Measurements from ENCODE around the gene LIN9. TPM values are rescaled to one million over a fixed set of nuclear protein-coding genes. Genes with fewer than 3 reads are reported as not detected.
"Not testable (repeated sequence)": the region's sequence is repeated elsewhere in the genome, so short reads cannot be mapped to it uniquely, and the experiment has no call there.

Gene LIN9
- total RNA-seq, 1 donor from 2014 or later: 4.6 TPM

DNA sequence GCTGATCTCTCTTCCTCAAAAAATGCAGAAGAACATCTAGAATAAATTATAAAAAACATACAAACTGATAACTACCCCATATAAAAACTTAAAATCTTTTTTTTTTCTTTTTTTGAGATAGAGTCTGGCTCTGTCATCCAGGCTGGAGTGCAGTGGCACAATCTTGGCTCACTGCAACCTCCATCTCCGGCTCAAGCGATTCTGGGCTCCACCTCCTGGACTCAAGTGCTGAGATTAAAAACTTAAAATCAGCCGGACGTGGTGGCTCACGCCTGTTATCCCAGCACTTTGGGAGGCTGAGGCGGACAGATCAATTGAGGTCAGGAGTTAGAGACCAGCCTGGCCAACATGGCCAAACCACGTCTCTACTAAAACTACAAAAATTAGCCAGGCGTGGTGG is 31.1 kb downstream of the LIN9 start:
- no peaks in the 10 kb centered on the region for H3K4me1 Mint-ChIP-seq (ENCODE audit: unreplicated experiment)
- TF ChIP-seq, protein P1, sequence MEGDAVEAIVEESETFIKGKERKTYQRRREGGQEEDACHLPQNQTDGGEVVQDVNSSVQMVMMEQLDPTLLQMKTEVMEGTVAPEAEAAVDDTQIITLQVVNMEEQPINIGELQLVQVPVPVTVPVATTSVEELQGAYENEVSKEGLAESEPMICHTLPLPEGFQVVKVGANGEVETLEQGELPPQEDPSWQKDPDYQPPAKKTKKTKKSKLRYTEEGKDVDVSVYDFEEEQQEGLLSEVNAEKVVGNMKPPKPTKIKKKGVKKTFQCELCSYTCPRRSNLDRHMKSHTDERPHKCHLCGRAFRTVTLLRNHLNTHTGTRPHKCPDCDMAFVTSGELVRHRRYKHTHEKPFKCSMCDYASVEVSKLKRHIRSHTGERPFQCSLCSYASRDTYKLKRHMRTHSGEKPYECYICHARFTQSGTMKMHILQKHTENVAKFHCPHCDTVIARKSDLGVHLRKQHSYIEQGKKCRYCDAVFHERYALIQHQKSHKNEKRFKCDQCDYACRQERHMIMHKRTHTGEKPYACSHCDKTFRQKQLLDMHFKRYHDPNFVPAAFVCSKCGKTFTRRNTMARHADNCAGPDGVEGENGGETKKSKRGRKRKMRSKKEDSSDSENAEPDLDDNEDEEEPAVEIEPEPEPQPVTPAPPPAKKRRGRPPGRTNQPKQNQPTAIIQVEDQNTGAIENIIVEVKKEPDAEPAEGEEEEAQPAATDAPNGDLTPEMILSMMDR (IDR thresholded peaks at IDR 0.05; ENCODE audit: unreplicated experiment): no peak

DNA sequence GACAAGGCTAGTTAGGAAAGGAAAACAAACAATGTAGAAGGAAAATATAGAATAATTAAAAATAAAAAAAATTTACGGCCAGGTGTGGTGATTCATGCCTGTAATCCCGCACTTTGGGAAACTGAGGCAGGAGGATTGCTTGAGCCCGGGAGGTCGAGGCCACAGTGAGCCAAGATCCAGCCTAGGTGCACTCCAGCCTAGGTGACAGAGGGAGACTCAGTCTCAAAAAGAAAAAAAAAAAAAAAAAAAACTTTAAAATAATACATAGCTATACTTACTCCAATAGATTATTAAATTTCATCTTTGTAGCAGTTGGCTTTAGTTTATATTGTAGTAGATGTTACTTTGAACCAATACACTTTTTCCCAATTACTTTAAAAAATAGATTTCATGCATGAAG is 32.0 kb downstream of the LIN9 start:
- H3K4me3 Mint-ChIP-seq (ENCODE audit: unreplicated experiment): no peak overlapping the region
- no peaks in the 10 kb centered on the region for H3K4me1 Mint-ChIP-seq (ENCODE audit: unreplicated experiment)
- H3K9me3 Mint-ChIP-seq (ENCODE audit: unreplicated experiment): no peaks in the 10 kb centered on the region
- no peaks in the 10 kb centered on the region for H3K36me3 Mint-ChIP-seq (ENCODE audit: low read depth, unreplicated experiment)
- TF ChIP-seq, protein P1 (IDR thresholded peaks at IDR 0.05; ENCODE audit: unreplicated experiment): no peak
- no peaks in the 10 kb centered on the region for H3K27me3 Mint-ChIP-seq (ENCODE audit: unreplicated experiment)
- DNase-seq (ENCODE audit: low spot score): no peak
- H3K27ac Mint-ChIP-seq (ENCODE audit: unreplicated experiment): no peak overlapping the region

More for the DNA sequence above, 31.1 kb downstream of the LIN9 start:
- peaks cover 3% of the 10 kb centered on the region for H3K36me3 Mint-ChIP-seq (ENCODE audit: low read depth, unreplicated experiment)
- H3K27me3 Mint-ChIP-seq (ENCODE audit: unreplicated experiment): no peaks in the 10 kb centered on the region
- H3K9me3 Mint-ChIP-seq (ENCODE audit: unreplicated experiment): no peaks in the 10 kb centered on the region
- no peak overlapping the region for H3K27ac Mint-ChIP-seq (ENCODE audit: unreplicated experiment)
- no peak overlapping the region for H3K4me3 Mint-ChIP-seq (ENCODE audit: unreplicated experiment)
- no peak for DNase-seq (ENCODE audit: low spot score)

DNA sequence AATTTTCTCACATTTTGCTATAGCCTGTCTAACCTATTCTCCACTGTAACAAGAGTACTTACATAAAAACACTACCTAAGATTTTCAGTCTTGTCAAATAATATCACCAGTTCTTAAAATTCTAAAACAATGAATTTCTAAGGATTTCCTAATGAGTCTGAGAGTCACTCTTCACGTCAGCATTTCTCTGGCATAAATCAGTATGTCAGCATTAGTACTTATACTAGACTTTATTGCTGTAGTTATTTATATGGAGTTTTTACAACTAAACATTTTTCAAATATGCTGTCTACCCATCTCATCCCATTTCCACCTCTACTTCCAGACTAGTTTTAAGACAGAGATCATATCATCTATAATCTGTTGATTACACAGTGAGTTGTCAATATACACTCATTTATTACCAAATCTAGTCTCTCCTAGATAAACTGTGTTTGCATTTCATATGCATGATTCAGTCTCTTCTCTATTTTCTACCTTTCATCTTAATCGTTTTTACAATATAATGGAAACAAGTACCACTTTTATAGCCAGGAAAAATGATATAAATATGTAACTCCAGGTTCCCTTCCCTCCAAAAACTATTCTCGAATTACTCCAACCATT is 32.8 kb downstream of the LIN9 start:
- Mint-ChIP-seq H3K27me3 (ENCODE audit: unreplicated experiment) (no peaks in the 10 kb centered on the region), H3K4me1 (ENCODE audit: unreplicated experiment) (no peaks in the 10 kb centered on the region), H3K9me3 (ENCODE audit: unreplicated experiment) (no peaks in the 10 kb centered on the region), H3K36me3 (ENCODE audit: low read depth, unreplicated experiment) (no peaks in the 10 kb centered on the region), H3K4me3 (ENCODE audit: unreplicated experiment) (no peak overlapping the region), H3K27ac (ENCODE audit: unreplicated experiment) (no peak overlapping the region)
- TF ChIP-seq, protein P1 (IDR thresholded peaks at IDR 0.05; ENCODE audit: unreplicated experiment): no peak
- no peak for DNase-seq (ENCODE audit: low spot score)

DNA sequence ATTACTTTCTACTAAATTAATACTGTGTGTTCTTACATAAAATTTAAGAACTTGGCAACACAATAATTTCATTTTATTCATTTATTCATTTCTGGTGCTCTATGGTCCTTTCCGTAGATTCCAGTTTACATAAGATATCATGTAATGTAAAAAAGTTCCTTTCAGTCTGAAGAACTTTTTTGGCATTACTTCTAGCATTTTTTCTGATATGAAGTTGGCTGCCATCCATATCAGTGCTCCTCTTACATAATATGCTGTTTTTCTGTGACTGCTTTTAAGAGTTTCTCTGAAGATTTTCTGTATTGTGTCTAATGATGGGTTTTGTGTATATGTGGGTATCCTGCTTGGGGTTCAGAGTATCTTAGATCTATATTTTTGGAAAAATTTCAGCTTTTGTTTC is 34.8 kb downstream of the LIN9 start:
- Mint-ChIP-seq H3K4me3 (ENCODE audit: unreplicated experiment) (no peak overlapping the region), H3K9me3 (ENCODE audit: unreplicated experiment) (no peaks in the 10 kb centered on the region), H3K27me3 (ENCODE audit: unreplicated experiment) (no peaks in the 10 kb centered on the region), H3K36me3 (ENCODE audit: low read depth, unreplicated experiment) (no peaks in the 10 kb centered on the region), H3K4me1 (ENCODE audit: unreplicated experiment) (no peaks in the 10 kb centered on the region), H3K27ac (ENCODE audit: unreplicated experiment) (no peak overlapping the region)
- TF ChIP-seq, protein P1 (IDR thresholded peaks at IDR 0.05; ENCODE audit: unreplicated experiment): no peak
- no peak for DNase-seq (ENCODE audit: low spot score)

DNA sequence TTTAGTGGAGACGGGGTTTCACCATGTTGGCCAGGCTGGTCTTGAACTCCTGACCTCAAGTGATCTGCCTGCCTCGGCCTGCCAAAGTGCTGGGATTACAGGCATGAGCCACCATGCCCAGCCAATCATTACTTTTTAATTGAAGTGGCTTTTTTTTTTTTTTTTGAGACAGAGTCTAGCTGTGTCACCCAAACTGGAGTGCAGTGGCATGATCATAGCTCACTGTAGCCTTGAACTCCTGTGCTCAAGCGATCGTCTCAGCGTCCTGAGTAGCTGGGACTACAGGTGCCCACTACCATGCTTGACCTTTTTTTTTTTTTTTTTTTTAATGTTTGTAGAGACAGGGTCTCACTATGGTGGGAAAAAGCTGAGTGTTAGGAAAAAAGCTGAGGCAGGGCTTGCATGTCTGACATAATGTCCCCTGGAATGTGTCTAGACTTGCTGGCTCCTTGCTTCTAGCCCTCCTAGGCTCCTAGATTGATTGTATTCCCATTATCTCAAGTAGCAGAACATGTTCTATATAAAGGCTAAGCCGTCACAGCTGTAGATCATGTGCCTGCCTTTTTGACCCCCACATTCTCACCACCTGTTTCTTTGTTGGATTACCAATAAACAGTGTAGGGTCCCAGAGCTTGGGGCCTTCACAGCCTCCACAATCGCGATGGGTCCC is 36.6 kb downstream of the LIN9 start:
- H3K27me3 Mint-ChIP-seq (ENCODE audit: unreplicated experiment); H3K9me3 Mint-ChIP-seq (ENCODE audit: unreplicated experiment); DNase-seq (ENCODE audit: low spot score); H3K4me3 Mint-ChIP-seq (ENCODE audit: unreplicated experiment); H3K27ac Mint-ChIP-seq (ENCODE audit: unreplicated experiment); H3K36me3 Mint-ChIP-seq (ENCODE audit: low read depth, unreplicated experiment); H3K4me1 Mint-ChIP-seq (ENCODE audit: unreplicated experiment): not testable (repeated sequence)

All from endothelial cell (in vitro differentiated cells).